ENCODE results near the gene CLDN5. TPM values are rescaled to one million over a fixed set of nuclear protein-coding genes. Genes with fewer than 3 reads are reported as not detected.
"Not testable (repeated sequence)": the region's sequence is repeated elsewhere in the genome, so short reads cannot be mapped to it uniquely, and the experiment has no call there.

The CLDN5 gene
- total RNA-seq, 1 donor from 2014 or later = 213 TPM

DNA sequence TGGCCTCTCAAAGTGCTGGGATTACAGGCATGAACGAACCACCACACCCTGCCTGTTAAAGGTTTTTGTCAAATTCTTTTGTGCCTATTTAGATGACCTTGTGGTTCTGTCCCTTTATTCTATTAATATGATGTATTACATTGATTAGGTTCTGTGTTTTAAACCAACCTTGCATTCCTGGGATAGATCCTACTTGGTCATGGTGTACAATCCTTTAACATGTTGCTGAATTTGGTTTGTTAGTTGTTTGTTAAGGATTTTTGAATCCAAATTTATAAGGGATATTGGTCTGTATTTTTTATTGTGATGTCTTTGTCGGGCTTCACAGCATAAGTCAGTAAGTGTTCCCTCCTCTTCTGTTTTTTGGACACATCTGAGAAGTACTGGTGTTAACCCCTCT is 29.0 kb upstream of the CLDN5 start:
- intact Hi-C loops (cut with DNase I) = no loop called here
- H3K4me3 ChIP-seq = no peak overlapping the region
- no peaks in the 10 kb centered on the region for H3K9me3 ChIP-seq
- H3K27me3 ChIP-seq (ENCODE audit: low read depth) = no peaks in the 10 kb centered on the region
- peaks cover 10% of the 10 kb centered on the region for H3K4me1 ChIP-seq
- no peak overlapping the region for H3K27ac ChIP-seq
- ATAC-seq (no peak), DNase-seq (no peak)
- H3K36me3 ChIP-seq = no peaks in the 10 kb centered on the region
- TF ChIP-seq, protein P1, sequence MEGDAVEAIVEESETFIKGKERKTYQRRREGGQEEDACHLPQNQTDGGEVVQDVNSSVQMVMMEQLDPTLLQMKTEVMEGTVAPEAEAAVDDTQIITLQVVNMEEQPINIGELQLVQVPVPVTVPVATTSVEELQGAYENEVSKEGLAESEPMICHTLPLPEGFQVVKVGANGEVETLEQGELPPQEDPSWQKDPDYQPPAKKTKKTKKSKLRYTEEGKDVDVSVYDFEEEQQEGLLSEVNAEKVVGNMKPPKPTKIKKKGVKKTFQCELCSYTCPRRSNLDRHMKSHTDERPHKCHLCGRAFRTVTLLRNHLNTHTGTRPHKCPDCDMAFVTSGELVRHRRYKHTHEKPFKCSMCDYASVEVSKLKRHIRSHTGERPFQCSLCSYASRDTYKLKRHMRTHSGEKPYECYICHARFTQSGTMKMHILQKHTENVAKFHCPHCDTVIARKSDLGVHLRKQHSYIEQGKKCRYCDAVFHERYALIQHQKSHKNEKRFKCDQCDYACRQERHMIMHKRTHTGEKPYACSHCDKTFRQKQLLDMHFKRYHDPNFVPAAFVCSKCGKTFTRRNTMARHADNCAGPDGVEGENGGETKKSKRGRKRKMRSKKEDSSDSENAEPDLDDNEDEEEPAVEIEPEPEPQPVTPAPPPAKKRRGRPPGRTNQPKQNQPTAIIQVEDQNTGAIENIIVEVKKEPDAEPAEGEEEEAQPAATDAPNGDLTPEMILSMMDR (IDR thresholded peaks at IDR 0.05) = no peak

DNA sequence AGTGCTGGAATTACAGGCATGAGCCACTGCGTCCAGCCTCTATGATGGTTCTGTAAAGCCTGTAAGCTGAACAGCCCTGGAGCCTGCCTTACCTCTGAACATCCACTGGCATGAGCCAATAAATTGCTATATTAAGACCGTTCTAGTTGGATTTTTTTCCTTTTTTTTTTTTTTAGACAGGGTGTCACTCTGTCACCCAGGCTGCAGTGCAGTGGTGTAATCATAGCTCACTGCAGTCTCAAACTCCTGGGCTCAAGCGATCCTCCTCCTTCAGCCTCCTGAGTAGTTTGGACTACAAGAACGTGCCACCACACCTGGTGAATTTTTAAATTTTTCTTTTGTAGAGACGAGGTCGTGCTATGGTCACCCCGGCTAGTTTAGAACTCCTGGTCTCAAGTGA is 26.2 kb upstream of the CLDN5 start:
- Histone ChIP-seq H3K9me3 (no peaks in the 10 kb centered on the region), H3K4me3 (no peak overlapping the region), H3K27me3 (ENCODE audit: low read depth) (no peaks in the 10 kb centered on the region), H3K36me3 (no peaks in the 10 kb centered on the region), H3K4me1 (peaks cover 8% of the 10 kb centered on the region), H3K27ac (no peak overlapping the region)
- ATAC-seq = no peak
- TF ChIP-seq, protein P1 (IDR thresholded peaks at IDR 0.05) = no peak
- intact Hi-C loops (cut with DNase I) = no loop called here
- DNase-seq = no peak

DNA sequence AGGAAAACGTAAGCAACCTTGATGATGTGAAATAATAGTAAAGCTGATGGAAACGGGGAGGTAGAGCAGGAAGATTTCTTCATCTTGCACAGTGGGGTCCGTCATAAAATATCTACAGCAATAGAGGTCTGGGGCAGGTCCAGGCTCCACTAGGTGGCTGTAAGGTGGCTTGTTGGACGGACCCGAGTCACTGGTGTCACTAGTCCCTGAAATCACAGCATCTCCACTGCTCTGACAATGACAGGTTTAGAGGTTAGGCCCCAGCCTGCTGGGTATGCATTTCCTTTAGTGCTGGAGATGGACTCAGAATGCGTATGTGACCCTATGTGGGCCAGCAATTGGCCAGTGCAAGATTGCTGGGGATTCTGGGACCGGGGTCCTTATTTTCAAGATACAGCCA is 25.2 kb upstream of the CLDN5 start:
- peaks cover 4% of the 10 kb centered on the region for H3K4me1 ChIP-seq
- no peaks in the 10 kb centered on the region for H3K27me3 ChIP-seq (ENCODE audit: low read depth)
- ATAC-seq (no peak), DNase-seq (no peak)
- no peak overlapping the region for H3K27ac ChIP-seq
- H3K9me3 ChIP-seq = no peaks in the 10 kb centered on the region
- no peaks in the 10 kb centered on the region for H3K36me3 ChIP-seq
- no peak overlapping the region for H3K4me3 ChIP-seq
- intact Hi-C loops (cut with DNase I) = no loop called here
- TF ChIP-seq, protein P1 (IDR thresholded peaks at IDR 0.05) = no peak

GRCh38 chr22:19548964-19549363 is 24.8 kb upstream of the CLDN5 start:
- Histone ChIP-seq H3K4me1 (peaks cover 9% of the 10 kb centered on the region), H3K27ac (no peak overlapping the region), H3K27me3 (ENCODE audit: low read depth) (no peaks in the 10 kb centered on the region), H3K4me3 (no peak overlapping the region), H3K9me3 (no peaks in the 10 kb centered on the region), H3K36me3 (no peaks in the 10 kb centered on the region)
- DNase-seq = no peak
- TF ChIP-seq, protein P1 (IDR thresholded peaks at IDR 0.05) = no peak
- ATAC-seq = no peak
- intact Hi-C loops (cut with DNase I) = no loop called here

DNA sequence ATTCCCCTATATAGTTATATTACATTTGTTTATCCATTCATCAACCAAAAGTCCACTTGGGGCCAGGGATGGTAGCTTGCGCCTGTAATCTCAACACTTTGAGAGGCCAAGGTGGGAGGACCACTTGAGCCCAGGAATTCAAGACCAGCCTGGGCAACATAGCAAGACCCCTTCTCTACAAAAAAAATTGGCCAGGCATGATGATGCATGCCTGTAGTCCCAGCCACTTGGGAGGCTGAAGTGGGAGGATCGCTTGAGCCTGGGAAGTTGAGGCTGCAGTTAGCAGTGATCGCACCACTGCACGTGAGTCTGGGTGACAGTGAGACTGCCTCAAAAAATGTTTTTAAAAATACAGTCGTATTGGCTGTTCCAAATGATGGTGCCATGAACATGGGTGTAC is 24.2 kb upstream of the CLDN5 start:
- DNase-seq; H3K27ac ChIP-seq; H3K36me3 ChIP-seq; ATAC-seq; intact Hi-C loops (cut with DNase I); H3K27me3 ChIP-seq (ENCODE audit: low read depth); H3K9me3 ChIP-seq; H3K4me3 ChIP-seq: not testable (repeated sequence)
- H3K4me1 ChIP-seq = peaks cover 13% of the 10 kb centered on the region

DNA sequence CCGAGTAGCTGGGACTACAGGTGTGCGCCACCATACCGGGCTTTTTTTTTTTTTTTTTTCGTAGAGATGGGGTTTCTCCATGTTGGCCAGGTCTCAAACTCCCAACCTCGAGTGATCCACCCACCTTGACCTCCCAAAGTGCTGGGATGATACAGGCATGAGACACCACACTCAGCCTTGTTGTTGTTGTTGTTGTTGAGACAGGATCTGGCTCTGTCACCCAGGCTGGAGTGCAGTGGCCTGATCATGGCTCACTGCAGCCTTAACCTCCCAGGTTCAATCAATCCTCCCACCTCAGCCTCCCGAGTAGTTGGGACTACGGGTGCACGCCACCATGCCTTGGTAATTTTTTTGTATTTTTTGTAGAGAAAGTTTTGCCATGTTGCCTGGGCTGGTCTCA is 23.4 kb upstream of the CLDN5 start:
- no peak for ATAC-seq
- no peak overlapping the region for H3K4me3 ChIP-seq
- intact Hi-C loops (cut with DNase I) = no loop called here
- DNase-seq = no peak
- H3K27ac ChIP-seq = no peak overlapping the region
- TF ChIP-seq, protein P1 (IDR thresholded peaks at IDR 0.05) = no peak
- H3K4me1 ChIP-seq = peaks cover 13% of the 10 kb centered on the region
- H3K9me3 ChIP-seq = no peaks in the 10 kb centered on the region
- H3K27me3 ChIP-seq (ENCODE audit: low read depth) = no peaks in the 10 kb centered on the region
- H3K36me3 ChIP-seq = no peaks in the 10 kb centered on the region

All from lower lobe of right lung (tissue), 2 donors.